Measurements from ENCODE around the gene CCIN.

DNA sequence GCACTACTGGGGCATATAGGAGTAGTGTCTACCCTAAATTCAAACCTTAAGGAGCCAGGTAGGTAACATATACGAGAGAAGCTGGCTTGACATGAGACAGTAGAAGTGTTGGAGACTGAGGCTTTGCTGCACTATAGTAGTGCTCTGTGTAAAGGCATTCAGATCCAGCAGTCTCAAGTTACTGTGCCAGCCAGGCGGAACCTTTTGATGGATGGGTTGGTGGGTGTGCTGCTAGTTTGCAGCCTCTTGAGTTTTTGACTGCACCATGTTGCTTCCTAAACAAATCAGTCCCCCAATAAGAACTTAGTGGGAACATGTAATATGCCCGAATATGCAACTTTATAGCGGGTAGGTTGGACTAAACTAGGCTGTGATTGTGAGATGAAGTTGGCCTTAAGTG is 23.0 kb downstream of the CCIN start:
- TF ChIP-seq, protein P1, sequence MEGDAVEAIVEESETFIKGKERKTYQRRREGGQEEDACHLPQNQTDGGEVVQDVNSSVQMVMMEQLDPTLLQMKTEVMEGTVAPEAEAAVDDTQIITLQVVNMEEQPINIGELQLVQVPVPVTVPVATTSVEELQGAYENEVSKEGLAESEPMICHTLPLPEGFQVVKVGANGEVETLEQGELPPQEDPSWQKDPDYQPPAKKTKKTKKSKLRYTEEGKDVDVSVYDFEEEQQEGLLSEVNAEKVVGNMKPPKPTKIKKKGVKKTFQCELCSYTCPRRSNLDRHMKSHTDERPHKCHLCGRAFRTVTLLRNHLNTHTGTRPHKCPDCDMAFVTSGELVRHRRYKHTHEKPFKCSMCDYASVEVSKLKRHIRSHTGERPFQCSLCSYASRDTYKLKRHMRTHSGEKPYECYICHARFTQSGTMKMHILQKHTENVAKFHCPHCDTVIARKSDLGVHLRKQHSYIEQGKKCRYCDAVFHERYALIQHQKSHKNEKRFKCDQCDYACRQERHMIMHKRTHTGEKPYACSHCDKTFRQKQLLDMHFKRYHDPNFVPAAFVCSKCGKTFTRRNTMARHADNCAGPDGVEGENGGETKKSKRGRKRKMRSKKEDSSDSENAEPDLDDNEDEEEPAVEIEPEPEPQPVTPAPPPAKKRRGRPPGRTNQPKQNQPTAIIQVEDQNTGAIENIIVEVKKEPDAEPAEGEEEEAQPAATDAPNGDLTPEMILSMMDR (IDR thresholded peaks at IDR 0.05), result no peak
- TF ChIP-seq POLR2AphosphoS5 (IDR thresholded peaks at IDR 0.05) (no peak), POLR2A (IDR thresholded peaks at IDR 0.05) (no peak), EP300 (IDR thresholded peaks at IDR 0.05) (no peak)

Data from suprapubic skin (tissue), 4 donors.